EL (cell line): ENCODE measurements around the gene LCE2C.
"Not testable (repeated sequence)": the region's sequence is repeated elsewhere in the genome, so short reads cannot be mapped to it uniquely, and the experiment has no call there.

ENCODE experiments used
- DNase-seq: peaks from one replicate; pipeline ENCODE4 v3.0.0-alpha.2; 2016

The LCE2C gene, protein sequence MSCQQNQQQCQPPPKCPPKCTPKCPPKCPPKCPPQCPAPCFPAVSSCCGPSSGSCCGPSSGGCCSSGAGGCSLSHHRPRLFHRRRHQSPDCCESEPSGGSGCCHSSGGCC

DNA sequence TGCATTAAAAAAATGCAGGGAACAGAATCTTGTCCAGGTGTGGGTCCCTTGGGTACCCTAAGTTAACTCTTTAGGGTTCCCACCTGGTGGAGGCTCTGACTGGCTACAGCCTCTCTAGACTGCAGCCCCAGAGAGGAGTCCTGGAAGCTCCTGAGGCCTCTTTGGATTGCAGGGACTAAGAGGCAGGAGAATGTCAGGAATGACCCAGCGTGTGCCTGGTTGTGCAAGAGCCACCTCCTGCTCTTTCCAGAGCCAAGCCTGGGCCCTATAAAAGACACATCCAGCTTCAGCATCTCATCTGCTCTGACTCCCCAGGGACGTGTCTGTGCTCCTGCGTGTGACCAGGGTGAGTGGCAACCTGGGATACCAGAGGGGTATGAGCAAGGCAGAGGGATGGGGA is at the start of gene LCE2C:
TSS of gene LCE2C (plus strand) at position 297 of the 400 bp plus-strand sequence. CDS start 737 bp downstream, outside the sequence.
- not testable (repeated sequence) for DNase-seq

DNA sequence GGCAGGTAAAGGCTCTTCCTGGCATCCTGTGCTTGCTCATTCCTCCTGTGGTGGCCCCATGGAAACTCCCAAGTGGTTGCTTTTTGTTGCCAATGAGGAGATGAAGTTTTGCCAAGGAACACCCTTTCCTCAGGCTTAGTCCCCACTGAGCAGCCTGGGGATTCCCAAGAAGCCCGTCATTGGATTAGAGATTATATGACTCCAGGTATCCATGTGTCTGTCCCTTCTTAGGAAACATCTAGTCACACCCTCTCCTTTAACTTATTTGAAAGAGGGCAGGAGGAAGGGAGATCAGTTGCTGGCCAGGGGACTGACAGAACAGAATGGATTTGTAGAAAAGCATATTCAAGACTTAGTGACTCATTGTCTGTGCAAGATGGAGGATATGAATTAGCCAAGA is 48.3 kb upstream of the LCE2C start:
- DNase-seq = no peak

DNA sequence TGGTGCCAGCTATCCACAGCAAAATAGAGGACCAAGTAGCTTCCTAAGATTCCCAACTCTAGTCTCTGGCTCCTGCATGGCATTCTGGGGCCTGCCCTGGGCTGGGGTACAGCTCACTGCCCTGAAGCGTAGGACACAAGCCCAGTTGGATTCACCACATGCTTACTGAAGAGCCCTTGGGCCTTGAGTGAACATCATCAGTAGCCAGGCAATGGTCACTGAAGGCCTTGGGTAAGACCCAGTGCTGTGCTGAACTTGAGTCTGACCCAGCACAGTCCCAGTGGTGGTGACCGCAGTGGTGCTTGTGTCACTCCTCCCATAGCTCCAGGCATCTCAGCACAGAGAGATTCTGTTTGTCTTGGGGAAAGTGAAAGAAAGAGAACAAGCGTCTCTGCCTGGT is 44.5 kb upstream of the LCE2C start:
- DNase-seq = no peak

DNA sequence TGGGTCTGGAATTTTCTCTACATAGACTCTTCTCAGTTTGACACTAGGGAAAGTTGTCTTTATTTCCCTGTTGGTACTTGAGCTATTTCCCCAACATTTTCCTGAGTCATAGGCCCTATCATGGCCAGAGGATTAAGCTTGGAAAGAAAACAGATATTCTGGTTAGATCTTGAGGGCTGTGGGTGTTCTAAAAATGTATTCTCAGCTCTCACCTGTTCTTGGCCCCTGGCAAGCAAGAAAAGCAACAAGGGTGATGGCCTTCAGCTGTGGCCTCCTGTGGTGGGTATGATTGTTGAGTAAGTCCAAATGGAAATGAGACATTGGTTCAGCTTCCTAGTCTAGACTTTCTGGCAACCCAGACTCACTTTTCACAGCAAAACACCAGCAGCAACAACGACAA is 34.7 kb upstream of the LCE2C start:
- DNase-seq = no peak

DNA sequence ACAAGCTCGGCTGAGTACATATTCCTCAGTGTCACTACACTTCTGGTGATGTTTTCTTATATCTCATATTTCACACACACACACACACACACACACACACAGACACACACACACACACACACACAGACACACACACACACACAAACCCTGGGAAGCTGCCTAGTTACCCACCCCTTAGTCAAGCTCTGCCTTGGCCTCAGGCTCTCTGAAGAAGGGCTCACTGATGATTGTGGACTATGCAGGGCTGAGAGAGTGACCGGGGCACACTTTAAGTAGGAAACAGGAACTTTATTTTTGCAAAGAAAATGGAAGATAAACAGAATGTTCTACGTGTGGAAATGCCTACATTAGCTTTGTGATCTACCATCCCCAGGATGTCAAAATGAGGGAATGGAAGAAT is 31.1 kb upstream of the LCE2C start:
- no peak for DNase-seq

DNA sequence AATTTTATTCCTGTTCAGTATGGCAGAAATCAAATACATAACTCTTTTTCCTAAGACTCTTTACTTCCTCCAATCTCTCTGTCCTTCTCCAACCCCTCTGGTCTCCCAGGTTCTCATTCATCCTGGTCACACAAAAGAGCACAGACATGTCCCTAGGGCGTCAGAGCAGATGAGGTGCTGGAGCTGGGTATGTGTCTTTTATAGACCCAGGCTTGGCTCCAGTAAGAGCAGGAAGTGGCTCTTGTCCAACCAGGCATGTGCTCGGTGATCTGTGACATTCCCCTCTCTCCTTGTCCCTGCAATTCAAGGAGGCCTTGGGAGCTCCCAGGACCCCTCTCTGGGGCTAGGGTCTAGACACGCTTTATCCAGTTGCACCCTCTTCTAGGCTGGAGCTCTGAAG is 29.9 kb upstream of the LCE2C start:
- DNase-seq = no peak

DNA sequence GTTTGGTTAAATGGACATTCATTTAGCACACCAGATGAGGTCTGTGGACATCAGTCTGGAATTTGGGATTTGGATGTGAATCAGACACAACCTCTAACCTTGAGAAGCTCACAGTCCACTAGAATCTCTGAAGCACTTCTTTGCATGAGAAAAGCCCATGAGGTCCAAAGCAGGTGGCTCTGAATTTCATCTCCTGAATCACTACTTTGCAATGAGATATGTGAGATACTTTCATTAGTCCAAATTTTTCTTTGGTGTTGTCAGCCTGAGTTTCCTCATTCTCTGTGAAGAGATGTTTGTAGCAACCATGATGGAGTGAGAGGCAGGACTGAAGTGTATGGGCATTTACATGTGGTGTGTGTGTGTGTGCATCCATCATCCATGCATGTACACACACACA is 28.4 kb upstream of the LCE2C start:
- DNase-seq = peak; percentile 7

DNA sequence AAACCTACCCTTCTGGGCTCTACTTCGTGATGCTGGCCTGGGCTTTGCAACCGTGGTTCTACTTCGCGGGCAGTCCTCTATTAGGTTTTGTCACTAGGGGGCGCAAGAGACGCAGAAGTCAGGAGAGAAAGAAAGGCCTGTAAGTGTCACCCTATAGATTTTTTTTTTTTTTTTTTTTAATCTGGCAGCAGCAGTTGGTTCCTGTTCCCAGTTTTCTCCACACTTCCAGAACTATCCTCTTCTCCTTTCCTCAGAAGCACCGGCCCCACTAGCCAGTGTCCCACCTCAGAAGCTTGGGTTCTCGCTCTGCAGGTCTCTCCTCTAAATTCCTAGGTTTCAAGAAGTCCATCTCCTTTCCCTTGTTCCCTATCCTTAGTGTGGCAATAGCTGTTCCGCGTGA is 21.0 kb upstream of the LCE2C start:
- DNase-seq = peak; percentile 60

DNA sequence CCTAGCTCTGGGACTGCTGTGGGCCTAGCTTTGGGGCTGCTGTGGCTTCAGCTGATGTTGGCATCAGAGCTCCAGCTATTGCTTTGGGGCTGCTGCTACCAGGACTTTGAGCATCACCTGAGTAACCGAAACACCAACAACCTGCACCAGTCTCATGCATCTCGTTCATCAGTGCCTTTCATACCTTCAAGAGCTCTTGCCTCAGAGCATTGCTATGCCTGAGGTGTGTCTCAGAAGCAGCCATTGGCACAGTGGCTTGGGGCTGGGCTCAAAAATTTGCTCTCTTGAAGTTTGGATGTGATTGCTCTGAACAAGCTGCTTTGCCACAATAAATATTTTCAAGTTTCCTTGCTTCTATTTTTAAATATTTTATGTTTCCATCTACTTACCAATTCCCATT is 18.6 kb upstream of the LCE2C start:
- DNase-seq = no peak

DNA sequence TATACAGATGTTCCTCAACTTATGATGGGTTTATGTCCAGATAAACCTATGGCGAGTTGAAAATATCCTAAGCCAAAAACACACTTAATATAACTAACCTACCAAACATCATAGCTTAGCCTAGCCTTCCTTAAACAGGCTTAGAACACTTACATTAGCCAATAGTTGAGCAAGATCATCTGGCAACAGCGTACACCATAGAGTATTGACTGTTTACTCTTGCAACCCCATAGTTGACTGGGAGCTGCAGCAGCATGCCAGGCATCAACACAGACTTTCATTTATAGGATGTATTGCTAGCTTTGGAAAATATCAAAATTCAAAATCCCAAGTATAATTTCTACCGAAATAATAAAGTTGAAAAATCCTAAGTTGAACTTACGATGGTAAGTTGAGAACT is 17.4 kb upstream of the LCE2C start:
- DNase-seq = no peak

DNA sequence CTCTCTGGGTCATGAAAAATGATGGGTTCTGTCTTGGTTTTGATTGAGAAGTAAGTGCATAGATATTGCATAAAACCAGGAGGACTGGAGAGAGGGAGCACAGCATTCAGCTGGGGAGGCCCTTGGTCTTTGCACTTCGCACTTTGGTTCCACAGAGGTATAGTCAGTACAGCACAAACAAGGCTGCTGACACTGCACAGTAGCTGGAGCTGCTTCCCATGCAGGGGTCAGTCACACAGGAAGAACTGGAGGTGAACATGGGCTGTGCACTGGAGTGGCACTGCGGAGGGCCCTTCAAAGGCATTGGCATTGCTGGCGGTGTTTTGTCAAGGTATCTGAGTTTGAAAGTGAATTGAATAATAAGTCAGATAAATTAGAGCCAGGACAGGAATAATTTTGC is 16.4 kb upstream of the LCE2C start:
- DNase-seq = no peak

DNA sequence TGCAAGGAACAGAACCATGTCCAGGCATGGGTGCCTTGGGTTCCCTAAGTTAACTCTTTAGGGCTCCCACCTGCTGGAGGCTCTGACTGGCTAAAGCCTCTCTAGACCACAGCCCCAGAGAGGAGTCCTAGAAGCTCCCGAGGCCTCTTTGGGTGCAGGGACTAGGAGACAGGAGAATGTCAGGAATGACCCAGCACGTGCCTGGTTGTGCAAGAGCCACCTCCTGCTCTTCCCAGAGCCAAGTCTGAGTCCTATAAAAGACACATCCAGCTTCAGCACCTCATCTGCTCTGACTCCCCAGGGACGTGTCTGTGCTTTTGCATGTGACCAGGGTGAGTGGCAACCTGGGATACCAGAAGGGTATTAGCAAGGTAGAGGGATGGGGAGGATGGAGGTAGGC is 12.0 kb upstream of the LCE2C start, which contains the start of gene LCE2D:
TSS of gene LCE2D (plus strand) at position 283 of the 400 bp plus-strand sequence. CDS start 726 bp downstream, outside the sequence.
- DNase-seq = no peak

DNA sequence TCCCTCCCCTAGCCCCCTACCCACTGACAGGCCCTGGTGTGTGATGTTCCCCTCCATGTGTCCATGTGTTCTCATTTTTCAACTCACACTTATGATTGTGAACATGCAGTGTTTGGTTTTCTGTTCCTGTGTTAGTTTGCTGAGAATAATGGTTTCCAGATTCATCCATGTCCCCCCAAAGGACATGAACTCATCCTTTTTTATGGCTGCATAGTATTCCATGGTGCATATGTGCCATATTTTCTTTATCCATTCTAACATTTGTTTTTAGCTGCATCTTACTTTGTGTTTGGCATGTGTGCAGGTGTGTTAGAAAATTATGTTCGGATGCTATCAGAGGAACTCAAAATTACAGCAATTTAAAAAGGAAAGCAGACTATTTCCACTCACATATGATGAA is 8.9 kb upstream of the LCE2C start:
- DNase-seq = not testable (repeated sequence)

DNA sequence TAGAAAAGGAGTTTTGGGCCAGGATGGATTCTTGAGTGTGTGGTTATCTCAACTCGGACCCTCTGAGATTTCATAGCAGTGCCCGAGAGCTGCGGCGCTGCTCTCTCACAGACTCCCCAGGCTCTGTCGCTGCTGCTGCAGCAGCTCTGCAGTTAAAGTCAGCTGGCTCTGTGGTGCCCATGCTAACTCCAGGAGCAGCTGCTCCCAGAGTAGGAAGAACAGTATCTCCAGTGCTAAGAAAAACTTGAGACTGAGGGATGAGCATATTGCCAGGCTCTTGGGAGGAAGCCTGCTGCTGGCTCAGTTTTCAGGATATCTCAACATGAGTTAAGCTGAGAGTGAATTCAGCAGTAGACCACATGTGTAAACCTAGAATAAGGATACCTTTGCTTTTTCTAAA is 7.4 kb upstream of the LCE2C start:
- no peak for DNase-seq

DNA sequence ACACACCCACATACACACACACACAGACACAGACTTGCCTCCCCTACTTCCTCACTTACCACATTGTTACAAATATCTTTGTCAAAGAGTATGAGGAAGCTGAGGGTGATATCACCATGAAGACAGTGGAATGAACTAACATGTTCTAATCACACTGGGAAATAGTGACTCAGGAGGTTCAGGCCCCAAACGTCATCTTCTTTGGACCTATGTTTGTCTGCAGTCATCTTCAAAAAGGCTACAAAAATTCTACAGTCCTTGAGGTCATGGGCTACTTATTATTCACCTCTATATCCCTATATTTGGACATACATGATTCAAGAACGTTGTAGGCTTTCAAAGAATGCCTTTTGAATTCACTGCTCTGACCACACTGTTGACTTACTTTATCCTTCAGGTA is 2.1 kb upstream of the LCE2C start:
- no peak for DNase-seq

DNA sequence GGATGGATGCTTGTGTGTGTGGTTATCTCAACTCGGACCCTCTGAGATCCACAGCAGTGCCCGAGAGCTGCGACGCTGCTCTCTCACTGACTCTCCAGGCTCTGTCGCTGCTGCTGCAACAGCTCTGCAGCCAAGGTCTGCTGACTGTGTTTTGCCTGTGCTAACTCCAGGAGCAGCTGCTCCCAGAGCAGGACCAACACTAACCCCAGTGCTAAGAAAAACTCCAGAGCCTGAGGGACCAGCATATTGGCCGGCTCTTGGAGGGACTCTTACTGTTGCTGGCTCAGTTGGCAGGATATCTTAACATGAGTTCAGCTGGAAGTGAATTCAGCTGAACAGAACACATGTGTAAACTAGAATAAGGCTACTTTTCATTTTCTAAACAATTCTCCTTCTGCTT is 4.4 kb downstream of the LCE2C start:
- DNase-seq = no peak

DNA sequence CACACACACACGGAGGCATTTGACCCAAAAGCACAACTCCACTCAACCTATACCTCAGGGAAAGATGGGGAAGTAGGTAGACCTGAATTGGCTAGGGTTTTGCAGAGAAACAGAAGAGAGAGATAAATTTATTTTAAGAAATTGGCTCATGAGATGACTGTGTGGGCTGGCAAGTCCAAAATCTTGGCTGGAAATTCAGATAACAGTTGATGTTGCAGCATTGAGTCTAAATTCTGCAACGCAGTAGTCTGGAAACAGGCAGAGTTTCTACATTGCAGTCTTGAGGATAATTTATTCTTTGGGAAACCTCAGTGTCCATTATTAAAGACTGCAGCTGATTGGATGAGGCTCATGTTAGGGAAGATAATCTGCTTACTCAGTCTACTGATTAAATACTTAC is 6.5 kb downstream of the LCE2C start:
- no peak for DNase-seq

DNA sequence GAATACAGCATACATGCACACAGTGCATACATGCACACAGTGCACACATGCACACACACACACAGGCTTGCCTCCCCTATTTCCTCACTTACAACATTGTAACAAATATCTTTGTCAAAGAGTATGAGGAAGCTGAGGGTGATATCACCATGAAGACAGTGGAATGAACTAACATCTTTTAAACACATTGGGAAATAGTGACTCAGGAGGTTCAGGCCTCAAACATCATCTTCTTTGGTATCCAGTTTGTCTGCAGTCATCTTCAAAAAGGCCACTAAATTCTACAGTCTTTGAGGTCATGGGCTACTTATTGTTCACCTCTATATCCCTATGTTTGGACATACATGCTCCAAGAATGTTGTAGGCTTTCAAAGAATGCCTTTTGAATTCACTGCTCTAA is 8.8 kb downstream of the LCE2C start:
- no peak for DNase-seq

DNA sequence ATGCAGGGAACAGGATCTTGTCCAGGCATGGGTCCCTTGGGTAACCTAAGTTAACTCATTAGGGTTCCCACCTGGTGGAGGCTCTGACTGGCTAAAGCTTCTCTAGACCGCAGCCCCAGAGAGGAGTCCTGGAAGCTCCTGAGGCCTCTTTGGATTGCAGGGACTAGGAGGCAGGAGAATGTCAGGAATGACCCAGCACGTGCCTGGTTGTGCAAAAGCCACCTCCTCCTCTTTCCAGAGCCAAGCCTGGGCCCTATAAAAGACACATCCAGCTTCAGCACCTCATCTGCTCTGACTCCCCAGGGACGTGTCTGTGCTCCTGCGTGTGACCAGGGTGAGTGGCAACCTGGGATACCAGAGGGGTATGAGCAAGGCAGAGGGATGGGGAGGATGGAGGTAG is 10.7 kb downstream of the LCE2C start, which contains the start of gene LCE2B:
TSS of gene LCE2B (plus strand) at position 301 of the 400 bp plus-strand sequence. CDS start 721 bp downstream, outside the sequence.
- DNase-seq = not testable (repeated sequence)

DNA sequence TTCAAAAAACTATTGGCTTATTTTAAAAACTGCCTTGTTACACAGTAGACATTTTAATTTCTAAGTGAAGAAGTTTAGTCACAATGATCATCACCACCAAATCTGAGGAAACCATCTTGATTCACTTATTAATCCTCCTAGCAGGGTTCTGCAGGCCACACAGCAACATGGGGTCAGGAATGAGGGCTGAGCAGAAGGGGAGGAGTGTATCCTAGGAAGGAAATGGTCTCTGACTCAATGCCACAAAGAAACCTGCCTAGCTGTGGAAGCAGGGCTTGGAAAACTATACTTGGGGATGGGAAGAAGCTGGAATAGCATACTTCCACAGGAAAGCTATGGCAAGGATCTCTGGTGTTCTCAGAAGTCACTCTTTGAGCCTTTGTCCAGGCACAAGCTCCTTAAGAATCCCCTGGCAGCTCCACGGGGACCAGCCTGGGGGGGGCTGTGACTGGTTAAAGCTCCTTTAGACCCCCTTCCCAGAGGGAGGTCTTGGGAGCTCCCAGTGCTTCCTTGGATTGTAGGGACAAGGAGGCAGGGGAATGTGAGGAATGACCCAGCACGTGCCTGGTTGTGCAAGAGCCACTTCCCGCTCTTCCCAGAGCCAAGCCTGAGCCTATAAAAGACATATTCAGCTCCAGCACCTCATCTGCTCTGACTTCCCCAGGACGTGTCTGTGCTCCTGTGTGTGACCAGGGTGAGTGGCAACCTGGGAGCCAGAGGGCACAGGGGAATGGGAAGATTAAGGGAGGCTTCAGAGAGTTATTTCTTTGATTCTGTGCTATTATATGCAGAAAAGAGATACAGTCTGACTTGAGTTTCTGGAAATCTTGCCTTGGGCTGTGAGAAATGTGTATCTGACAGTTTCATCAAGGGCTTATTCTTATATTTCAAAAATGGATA is 22.9 kb downstream of the LCE2C start, which contains the start of gene LCE2A:
TSS of gene LCE2A (plus strand) at position 645 of the 900 bp plus-strand sequence. CDS start 557 bp downstream, outside the sequence.
- peak; percentile 17 for DNase-seq

DNA sequence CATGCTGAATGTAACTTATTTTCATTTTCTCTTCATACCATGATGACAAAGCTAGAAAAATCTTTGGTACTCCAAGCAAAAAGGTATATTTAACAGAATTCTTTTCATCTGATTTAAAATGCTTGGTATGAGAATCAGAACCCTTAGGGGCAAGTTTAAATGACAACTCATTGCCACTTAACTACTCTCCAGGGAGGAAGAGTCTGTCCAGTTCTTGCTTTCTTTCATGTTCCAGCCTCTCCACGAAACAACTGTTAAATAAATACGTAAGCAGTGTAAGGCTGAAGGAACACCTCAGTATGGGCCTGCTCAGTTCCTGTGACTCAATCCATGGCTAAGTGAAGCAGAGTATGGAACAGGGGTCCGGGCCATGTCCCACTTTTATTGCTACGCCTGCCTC is 24.7 kb downstream of the LCE2C start:
- peak; percentile 43 for DNase-seq

DNA sequence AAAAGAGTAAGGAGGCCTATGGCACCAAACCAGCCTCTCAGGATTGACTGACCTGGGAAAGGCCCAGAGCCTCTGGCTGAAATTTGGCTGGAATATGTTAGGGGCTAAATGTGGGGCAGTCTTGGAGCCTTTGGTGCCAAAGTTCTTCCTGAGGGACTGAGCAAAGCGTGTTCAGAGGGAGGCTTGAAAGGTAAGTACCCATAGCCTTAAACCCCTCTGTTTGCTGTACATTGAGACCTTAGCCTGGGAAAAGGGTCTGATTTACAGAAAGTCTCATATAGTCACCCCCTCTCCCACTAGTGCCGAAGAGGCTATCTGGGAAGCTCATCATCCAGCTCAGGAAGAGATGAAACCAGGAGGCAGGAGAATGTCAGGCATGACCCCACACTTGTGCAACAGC is 32.8 kb downstream of the LCE2C start, which contains the start of gene LCE4A:
TSS of gene LCE4A (plus strand) at position 301 of the 400 bp plus-strand sequence. CDS start 916 bp downstream, outside the sequence.
- no peak for DNase-seq

DNA sequence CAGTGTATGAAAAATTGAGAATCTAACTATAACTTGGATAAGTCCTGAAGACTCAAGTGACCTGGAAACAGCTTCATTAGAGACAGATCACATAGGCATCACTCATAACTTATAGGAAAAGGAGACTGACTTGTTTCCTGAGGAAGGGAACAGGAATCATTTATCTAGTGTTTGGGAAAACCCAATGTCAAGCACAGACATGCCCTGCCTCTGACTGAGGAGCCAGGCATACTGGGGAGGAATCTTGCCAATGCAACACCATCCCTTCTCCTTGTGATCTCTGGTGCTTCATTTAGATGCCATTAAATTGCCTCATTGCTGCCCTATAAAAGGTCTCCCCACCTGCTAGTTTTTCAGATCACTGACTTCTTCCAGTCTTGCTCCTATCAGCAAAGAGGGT is 43.2 kb downstream of the LCE2C start:
- DNase-seq = no peak

DNA sequence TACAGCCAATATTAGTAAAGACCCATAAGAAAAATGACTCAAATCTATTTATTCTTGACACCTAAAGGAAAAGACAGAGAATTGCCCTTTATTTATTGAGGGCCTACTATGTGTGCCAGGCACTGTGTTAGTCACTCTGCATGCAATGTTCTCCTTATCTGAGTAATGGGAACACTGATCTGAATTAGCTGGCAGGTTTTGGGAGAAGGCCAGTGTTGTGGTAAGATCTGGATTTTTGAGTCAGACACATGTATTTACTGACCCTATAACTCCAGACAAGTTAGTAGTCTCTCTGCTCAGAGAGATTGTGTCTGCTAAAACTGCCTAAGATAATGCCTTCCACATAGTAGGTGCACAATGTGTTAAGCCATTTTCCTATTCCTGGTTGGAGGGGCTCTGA is 50.2 kb downstream of the LCE2C start:
- no peak for DNase-seq
